ENCODE data around the gene MYO15B.
"Not testable (repeated sequence)": the region's sequence is repeated elsewhere in the genome, so short reads cannot be mapped to it uniquely, and the experiment has no call there.

Gene MYO15B

DNA sequence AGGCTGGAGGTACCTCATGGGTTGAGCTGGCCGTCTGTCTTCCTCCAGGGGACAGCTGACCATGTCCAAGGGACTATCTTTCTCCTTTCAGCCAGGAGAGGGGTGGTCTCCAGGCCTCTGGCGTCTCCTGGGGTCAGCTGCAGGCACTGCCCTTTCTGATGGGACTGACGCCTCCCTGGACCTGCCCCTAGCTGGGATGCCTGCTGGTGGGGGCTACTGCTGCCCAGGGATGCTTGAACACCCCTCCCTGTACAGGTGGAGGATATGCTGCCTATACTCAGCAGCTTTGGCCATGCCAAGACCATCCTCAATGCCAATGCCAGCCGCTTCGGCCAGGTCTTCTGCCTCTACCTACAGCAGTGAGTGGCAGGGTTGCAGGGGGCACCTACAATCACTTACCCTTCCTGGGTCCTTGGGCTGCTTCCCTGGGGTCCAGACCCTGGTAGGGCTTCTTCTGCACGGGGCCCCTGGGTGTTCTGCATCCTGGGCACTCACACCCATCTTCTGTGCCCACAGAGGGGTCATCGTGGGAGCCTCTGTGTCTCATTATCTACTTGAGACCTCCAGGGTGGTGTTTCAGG, 4.2 kb downstream of the MYO15B start:
- H4K20me1 ChIP-seq (ENCODE audit: insufficient read depth, low read length) = no peaks in the 10 kb centered on the region
- no peaks in the 10 kb centered on the region for H3K36me3 ChIP-seq (ENCODE audit: insufficient read depth, low read length)
- H3K9me2 ChIP-seq (ENCODE audit: low read depth, low read length) = no peaks in the 10 kb centered on the region
- H2AFZ ChIP-seq (ENCODE audit: low read length) = no peak overlapping the region
- no peaks in the 10 kb centered on the region for H3K9me3 ChIP-seq (ENCODE audit: low read length)
- H3K4me3 ChIP-seq (ENCODE audit: low read depth, low read length, poor library complexity, severe bottlenecking) = no peak overlapping the region
- no peaks in the 10 kb centered on the region for H3K79me2 ChIP-seq (ENCODE audit: insufficient read depth, low read length)
- H3K27me3 ChIP-seq (ENCODE audit: insufficient read depth, low read length) = peaks cover 27% of the 10 kb centered on the region
- no peak for TF ChIP-seq EZH2 (IDR thresholded peaks at IDR 0.05; ENCODE audit: borderline replicate concordance, low read length)
- TF ChIP-seq, protein P1, sequence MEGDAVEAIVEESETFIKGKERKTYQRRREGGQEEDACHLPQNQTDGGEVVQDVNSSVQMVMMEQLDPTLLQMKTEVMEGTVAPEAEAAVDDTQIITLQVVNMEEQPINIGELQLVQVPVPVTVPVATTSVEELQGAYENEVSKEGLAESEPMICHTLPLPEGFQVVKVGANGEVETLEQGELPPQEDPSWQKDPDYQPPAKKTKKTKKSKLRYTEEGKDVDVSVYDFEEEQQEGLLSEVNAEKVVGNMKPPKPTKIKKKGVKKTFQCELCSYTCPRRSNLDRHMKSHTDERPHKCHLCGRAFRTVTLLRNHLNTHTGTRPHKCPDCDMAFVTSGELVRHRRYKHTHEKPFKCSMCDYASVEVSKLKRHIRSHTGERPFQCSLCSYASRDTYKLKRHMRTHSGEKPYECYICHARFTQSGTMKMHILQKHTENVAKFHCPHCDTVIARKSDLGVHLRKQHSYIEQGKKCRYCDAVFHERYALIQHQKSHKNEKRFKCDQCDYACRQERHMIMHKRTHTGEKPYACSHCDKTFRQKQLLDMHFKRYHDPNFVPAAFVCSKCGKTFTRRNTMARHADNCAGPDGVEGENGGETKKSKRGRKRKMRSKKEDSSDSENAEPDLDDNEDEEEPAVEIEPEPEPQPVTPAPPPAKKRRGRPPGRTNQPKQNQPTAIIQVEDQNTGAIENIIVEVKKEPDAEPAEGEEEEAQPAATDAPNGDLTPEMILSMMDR (IDR thresholded peaks at IDR 0.05; ENCODE audit: low read length) = no peak
- no peak overlapping the region for H3K4me2 ChIP-seq (ENCODE audit: low read length)
- no peaks in the 10 kb centered on the region for H3F3A ChIP-seq (ENCODE audit: insufficient read depth, low read length)
- peaks cover 11% of the 10 kb centered on the region for H3K4me1 ChIP-seq (ENCODE audit: insufficient read depth, low read length, severe bottlenecking)
- no peak overlapping the region for H3K27ac ChIP-seq (ENCODE audit: low read depth, low read length, poor library complexity, severe bottlenecking)
- H3K9ac ChIP-seq (ENCODE audit: low read length) = no peak overlapping the region

DNA sequence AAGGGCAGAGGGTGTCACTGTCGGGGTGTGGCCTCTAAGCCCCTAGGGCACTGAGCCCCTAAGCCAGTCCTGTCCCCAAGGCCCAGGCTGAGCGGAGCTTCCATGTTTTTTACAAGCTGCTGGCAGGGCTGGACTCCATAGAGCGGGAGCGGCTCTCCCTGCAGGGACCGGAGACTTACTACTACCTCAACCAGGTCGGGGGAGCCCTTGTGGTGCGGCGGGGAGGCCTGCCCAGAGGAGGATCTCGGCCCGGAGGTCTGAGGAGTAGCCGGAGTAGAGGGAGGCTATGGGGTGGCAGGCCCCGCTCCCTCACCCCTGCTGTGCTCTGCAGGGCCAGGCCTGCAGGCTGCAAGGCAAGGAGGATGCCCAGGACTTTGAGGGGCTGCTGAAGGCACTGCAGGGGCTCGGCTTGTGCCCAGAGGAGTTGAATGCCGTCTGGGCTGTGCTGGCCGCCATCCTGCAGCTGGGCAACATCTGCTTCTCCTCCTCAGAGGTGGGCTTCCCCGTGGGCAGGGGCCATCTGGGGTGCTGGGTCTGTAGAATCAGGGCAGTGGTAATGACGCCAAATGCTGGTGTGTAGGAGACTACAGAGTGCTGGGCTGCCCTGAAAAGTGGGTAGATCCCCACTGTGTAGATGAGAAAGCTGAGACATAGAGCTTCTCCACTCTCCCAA, 4.9 kb downstream of the MYO15B start:
- Histone ChIP-seq H2AFZ (ENCODE audit: low read length) (no peak overlapping the region), H3K9ac (ENCODE audit: low read length) (no peak overlapping the region), H3K79me2 (ENCODE audit: insufficient read depth, low read length) (no peaks in the 10 kb centered on the region), H3K9me3 (ENCODE audit: low read length) (no peaks in the 10 kb centered on the region), H3K27ac (ENCODE audit: low read depth, low read length, poor library complexity, severe bottlenecking) (no peak overlapping the region), H3K27me3 (ENCODE audit: insufficient read depth, low read length) (peaks cover 27% of the 10 kb centered on the region), H3F3A (ENCODE audit: insufficient read depth, low read length) (no peaks in the 10 kb centered on the region), H3K9me2 (ENCODE audit: low read depth, low read length) (no peaks in the 10 kb centered on the region), H4K20me1 (ENCODE audit: insufficient read depth, low read length) (no peaks in the 10 kb centered on the region), H3K4me2 (ENCODE audit: low read length) (no peak overlapping the region), H3K36me3 (ENCODE audit: insufficient read depth, low read length) (no peaks in the 10 kb centered on the region), H3K4me1 (ENCODE audit: insufficient read depth, low read length, severe bottlenecking) (peaks cover 11% of the 10 kb centered on the region), H3K4me3 (ENCODE audit: low read depth, low read length, poor library complexity, severe bottlenecking) (no peak overlapping the region)
- TF ChIP-seq EZH2 (IDR thresholded peaks at IDR 0.05; ENCODE audit: borderline replicate concordance, low read length) = no peak
- TF ChIP-seq, protein P1 (IDR thresholded peaks at IDR 0.05; ENCODE audit: low read length) = no peak

DNA sequence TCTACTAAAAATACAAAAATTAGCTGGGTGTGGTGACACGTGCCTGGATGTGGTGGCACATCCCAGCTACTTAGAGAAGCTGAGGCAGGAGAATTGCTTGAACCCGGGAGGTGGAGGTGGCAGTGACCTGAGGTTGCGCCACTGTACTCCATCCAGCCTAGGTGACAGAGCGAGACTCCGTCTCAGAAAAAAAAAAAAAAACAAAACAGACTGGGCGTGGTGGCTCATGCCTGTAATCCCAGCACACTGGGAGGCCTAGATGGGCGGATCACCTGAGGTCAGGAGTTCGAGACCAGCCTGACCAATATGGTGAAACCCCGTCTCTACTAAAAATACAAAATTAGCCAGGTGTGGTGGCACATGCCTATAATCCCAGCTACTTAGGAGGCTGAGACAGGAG, 5.8 kb downstream of the MYO15B start:
- H3K27me3 ChIP-seq (ENCODE audit: insufficient read depth, low read length) = peaks cover 27% of the 10 kb centered on the region
- not testable (repeated sequence) for H3K79me2 ChIP-seq (ENCODE audit: insufficient read depth, low read length); H3K9me3 ChIP-seq (ENCODE audit: low read length); H3K4me3 ChIP-seq (ENCODE audit: low read depth, low read length, poor library complexity, severe bottlenecking); H3K27ac ChIP-seq (ENCODE audit: low read depth, low read length, poor library complexity, severe bottlenecking); H2AFZ ChIP-seq (ENCODE audit: low read length); H4K20me1 ChIP-seq (ENCODE audit: insufficient read depth, low read length); H3K36me3 ChIP-seq (ENCODE audit: insufficient read depth, low read length); H3K4me2 ChIP-seq (ENCODE audit: low read length); H3K9ac ChIP-seq (ENCODE audit: low read length); H3F3A ChIP-seq (ENCODE audit: insufficient read depth, low read length); H3K9me2 ChIP-seq (ENCODE audit: low read depth, low read length); H3K4me1 ChIP-seq (ENCODE audit: insufficient read depth, low read length, severe bottlenecking)
